Right cardiac atrium (tissue), 5 donors: ENCODE measurements around the gene DSCAML1. TPM values are rescaled to one million over a fixed set of nuclear protein-coding genes. Genes with fewer than 3 reads are reported as not detected.

Experiments
- ATAC-seq, 2 donors: fragments of 200-7000 bp; cut with Tn5 transposase; one replicate each; pipeline versions ENCODE4 v1.8.0 to v1.9.1; 2020; ENCODE audit warnings: moderate library complexity in 2 of 2, mild to moderate bottlenecking in 1 of 2
- DNase-seq, 3 donors: peaks; one replicate each; pipeline ENCODE4 v3.0.0-alpha.2; 2020
- H3K27ac ChIP-seq: one replicate; pipeline ENCODE4 v1.5.1; 2013; ENCODE audit warnings: mild to moderate bottlenecking, low read length, control low read depth, moderate library complexity
- H3K27me3 ChIP-seq: one replicate; pipeline ENCODE4 v1.6.1; 2013; ENCODE audit not compliant: control insufficient read depth, insufficient read depth
- H3K4me1 ChIP-seq: one replicate; pipeline ENCODE4 v1.6.1; 2013; ENCODE audit warnings: low read length; ENCODE audit not compliant: control insufficient read depth, insufficient read depth
- H3K4me3 ChIP-seq: one replicate; pipeline ENCODE4 v1.5.1; 2013; ENCODE audit warnings: low read length, control low read depth
- H3K9me3 ChIP-seq: one replicate; pipeline ENCODE4 v1.6.1; 2013; ENCODE audit warnings: low read length; ENCODE audit not compliant: control insufficient read depth
- WGBS: extraction: QIAGEN DNeasy Blood & Tissue Kit; methylation state at CpG from one replicate; pipeline ENCODE4 v1.1.7; 2013; 5-methylcytosine and 5-hydroxymethylcytosine counted together
- intact Hi-C, 4 donors: fragments of 100-400 bp; cut with DNase I; formaldehyde crosslinking; loops; one replicate each; pipeline versions ENCODE4 v1.11.0 to v1.14.0; 2022 to 2023
- polyA plus RNA-seq: library from polyadenylated mRNA; stranded (reverse); fragments of 200-250 nt; gene quantifications from one replicate; pipeline ENCODE4 v1.2.3, GENCODE V29; 2013
- total RNA-seq, 4 donors: library from RNA; stranded (reverse); fragmentation: NEBNext Ultra II Directional; extraction: Animal tissue kit (Norgen Biotek cat#: 25700); gene quantifications; one replicate each; pipeline ENCODE4 v1.2.1, GENCODE V29; 2021
- donor health status: healthy with polysubstance abuse.
- donor health status: DM: no; HTN: yes; CAD: no.
- donor health status: DM: no; HTN: no; CAD: no.
- donor health status: DM: no; HTN: yes; CAD: no; lungs with severe emphysema.
- donor health status: DM: yes; HTN: yes; CAD: no.

Gene DSCAML1
- total and polyA plus RNA-seq, 5 donors, result 0.45 to 1.4 (median 0.96) TPM

DNA sequence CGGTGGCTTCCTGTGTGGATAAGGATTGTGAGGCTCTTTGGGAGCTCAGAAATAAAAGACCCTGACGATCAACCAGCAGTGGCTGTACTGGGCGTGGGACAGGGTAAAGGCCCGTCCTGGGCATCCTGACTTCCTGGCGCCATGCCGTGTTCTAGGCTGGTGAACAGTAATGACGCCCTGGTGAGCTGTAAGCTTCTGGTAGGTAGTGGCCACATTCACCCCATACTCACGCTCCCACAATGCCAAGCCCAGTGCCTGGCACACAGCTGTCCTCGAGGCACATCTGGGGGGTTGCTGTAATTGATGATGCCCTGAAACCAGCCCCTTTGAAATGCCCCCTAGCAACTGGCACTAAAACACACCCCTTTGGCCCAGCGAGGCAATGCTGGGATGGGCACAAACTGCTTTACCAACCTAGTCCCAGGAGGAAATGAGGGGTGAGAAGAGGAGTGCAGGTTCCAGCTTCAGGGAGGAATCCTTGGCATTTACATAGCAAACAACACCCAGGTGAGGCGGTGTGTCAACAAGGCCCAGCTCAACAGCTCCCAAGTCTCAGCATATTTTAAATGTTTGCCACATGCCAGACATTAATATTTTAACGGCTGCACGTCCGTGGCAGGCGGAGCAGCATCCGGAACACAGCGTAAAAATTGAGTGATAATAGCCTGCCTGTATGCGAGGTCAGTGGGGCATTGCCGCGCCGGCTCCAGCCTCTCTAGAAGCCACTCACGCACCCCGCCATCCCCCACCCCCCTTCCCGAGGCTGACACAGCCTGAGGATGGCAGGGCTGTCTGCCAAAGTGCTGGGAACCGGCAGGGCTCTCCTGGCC is 79.3 kb downstream of the DSCAML1 start:
- H3K9me3 ChIP-seq, result no peaks in the 10 kb centered on the region
- ATAC-seq, result peak; percentile 64 to 66
- intact Hi-C loops, result no loop called here
- H3K27ac ChIP-seq, result no peak overlapping the region
- peak; percentile 29 to 83 (median 76) for DNase-seq
- no peaks in the 10 kb centered on the region for H3K27me3 ChIP-seq
- H3K4me1 ChIP-seq, result no peaks in the 10 kb centered on the region
- WGBS, result 66% methylated on average over 25 of the region's 25 CpGs
- H3K4me3 ChIP-seq, result no peak overlapping the region

DNA sequence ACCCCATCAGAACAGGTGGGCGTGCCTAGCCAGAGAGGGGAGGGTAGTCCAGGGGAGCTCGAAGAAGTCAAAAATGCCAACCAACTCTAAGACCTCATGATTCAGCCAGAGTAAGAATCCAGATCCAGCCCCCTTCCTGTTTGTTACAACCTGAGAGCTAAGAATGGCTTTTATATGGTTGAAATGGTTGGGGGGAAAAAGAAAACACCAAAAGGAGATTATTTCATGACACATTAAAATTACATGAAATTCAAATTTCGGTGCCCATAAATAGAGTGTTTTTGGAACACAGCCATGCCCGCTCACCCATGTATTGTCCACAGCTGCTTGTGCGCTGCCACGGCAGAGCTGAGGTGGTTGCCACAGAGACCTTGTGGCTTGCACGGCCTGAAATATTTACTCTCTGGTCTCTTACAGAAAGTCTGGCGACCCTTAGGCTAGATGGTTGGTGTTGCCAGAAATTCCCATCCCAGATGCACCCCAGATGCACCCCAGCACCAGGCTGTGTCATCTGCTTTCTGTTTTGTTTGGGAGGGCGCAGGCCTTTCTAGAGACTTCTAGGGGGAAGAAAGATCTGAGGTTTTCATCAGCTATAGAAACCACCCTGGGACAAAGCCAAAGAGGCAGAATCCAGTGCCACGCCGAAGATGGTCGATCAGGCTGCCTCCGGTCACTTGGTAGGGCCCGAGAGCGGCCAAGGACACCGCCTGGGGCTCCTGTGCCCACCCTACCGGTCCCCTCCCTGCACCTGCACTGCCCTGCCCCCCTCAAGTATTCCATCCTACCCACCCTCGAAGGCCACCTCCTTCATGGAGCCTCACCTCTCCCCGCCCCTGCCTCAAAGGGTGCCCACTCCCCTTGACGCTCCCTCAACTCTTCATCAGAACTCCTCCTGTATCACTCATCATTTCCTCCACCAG is 80.2 kb downstream of the DSCAML1 start:
- no peak overlapping the region for H3K27ac ChIP-seq
- intact Hi-C loops, result no loop called here
- H3K4me3 ChIP-seq, result no peak overlapping the region
- WGBS, result 90% methylated on average over 20 of the region's 20 CpGs
- H3K4me1 ChIP-seq, result no peaks in the 10 kb centered on the region
- H3K27me3 ChIP-seq, result no peaks in the 10 kb centered on the region
- ATAC-seq (peak in 1 of 2 donors; percentile 27), DNase-seq (no peak)
- no peaks in the 10 kb centered on the region for H3K9me3 ChIP-seq

DNA sequence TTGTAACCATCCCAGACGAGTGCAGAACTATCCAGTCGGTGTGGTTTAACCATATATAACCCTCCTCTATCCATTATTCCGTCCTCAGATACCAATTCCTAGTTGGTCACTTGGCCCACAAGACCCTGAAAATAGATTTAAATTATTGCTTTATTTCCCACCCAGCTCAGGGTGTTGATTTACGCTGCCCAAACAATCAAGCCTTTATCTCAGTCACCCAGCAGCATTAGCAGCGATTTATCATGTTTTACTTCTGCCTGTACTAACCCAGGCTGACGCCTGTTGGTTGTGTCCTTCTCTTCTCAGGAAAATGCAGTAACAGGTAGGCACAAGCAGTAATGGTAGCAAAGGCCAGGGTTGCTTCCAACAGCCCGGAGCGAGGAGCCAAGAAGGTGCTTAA is 81.2 kb downstream of the DSCAML1 start:
- ATAC-seq, result no peak
- intact Hi-C loops, result no loop called here
- no peaks in the 10 kb centered on the region for H3K27me3 ChIP-seq
- no peak for DNase-seq
- no peaks in the 10 kb centered on the region for H3K4me1 ChIP-seq
- H3K27ac ChIP-seq, result no peak overlapping the region
- no peaks in the 10 kb centered on the region for H3K9me3 ChIP-seq
- no peak overlapping the region for H3K4me3 ChIP-seq
- WGBS, result 55% methylated on average over 8 of the region's 8 CpGs

- DNase-seq (no peak), ATAC-seq (no peak)
- intact Hi-C loops, result no loop called here
- no peaks in the 10 kb centered on the region for H3K9me3 ChIP-seq
- no peaks in the 10 kb centered on the region for H3K4me1 ChIP-seq
- 94% methylated on average over 6 of the region's 6 CpGs for WGBS
- H3K27ac ChIP-seq, result no peak overlapping the region
- no peak overlapping the region for H3K4me3 ChIP-seq
- H3K27me3 ChIP-seq, result no peaks in the 10 kb centered on the region
These were observed 83.5 kb downstream of the DSCAML1 start for GRCh38 chr11:117713538-117713991.

- no peaks in the 10 kb centered on the region for H3K4me1 ChIP-seq
- no peak for ATAC-seq
- no peaks in the 10 kb centered on the region for H3K27me3 ChIP-seq
- no peak for DNase-seq
- intact Hi-C loops, result no loop called here
- H3K27ac ChIP-seq, result no peak overlapping the region
- H3K4me3 ChIP-seq, result no peak overlapping the region
- 95% methylated on average over 13 of the region's 13 CpGs for WGBS
- H3K9me3 ChIP-seq, result no peaks in the 10 kb centered on the region
These were observed 84.5 kb downstream of the DSCAML1 start for GRCh38 chr11:117712530-117712929.

DNA sequence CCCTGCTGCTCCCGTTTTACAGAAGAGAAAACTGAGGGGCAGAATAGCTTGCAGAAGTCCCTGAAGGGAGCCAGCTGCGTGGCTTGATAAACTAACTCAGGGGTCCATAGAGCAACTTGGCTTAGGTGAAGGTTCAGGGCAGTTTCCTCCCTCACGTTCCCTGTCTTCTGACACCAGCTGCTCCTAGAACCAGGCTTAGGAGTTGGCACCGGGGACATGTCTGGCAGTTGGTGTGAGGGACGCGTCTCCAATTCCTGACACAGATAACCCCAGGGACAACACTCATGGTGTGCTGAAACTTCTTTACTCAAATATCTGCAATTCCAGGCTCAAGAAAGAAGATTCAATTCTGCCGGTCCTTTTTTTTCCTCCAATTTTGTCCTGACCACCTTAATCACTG is 85.7 kb downstream of the DSCAML1 start:
- peak in 1 of 2 donors; percentile 44 for ATAC-seq
- intact Hi-C loops, result no loop called here
- WGBS, result 55% methylated on average over 7 of the region's 7 CpGs
- no peak for DNase-seq
- no peaks in the 10 kb centered on the region for H3K4me1 ChIP-seq
- no peak overlapping the region for H3K27ac ChIP-seq
- no peak overlapping the region for H3K4me3 ChIP-seq
- no peaks in the 10 kb centered on the region for H3K27me3 ChIP-seq
- no peaks in the 10 kb centered on the region for H3K9me3 ChIP-seq

GRCh38 chr11:117710211-117710610 is 86.8 kb downstream of the DSCAML1 start:
- DNase-seq (no peak), ATAC-seq (no peak)
- H3K27me3 ChIP-seq, result no peaks in the 10 kb centered on the region
- WGBS, result 87% methylated on average over 4 of the region's 4 CpGs
- intact Hi-C loops, result no loop called here
- H3K4me1 ChIP-seq, result peaks cover 3% of the 10 kb centered on the region
- no peak overlapping the region for H3K4me3 ChIP-seq
- no peak overlapping the region for H3K27ac ChIP-seq
- H3K9me3 ChIP-seq, result no peaks in the 10 kb centered on the region

GRCh38 chr11:117706322-117706814 is 90.6 kb downstream of the DSCAML1 start:
- 85% methylated on average over 12 of the region's 12 CpGs for WGBS
- no peak overlapping the region for H3K27ac ChIP-seq
- intact Hi-C loops, result no loop called here
- H3K4me3 ChIP-seq, result no peak overlapping the region
- DNase-seq, result no peak
- no peak for ATAC-seq
- peaks cover 3% of the 10 kb centered on the region for H3K4me1 ChIP-seq
- no peaks in the 10 kb centered on the region for H3K9me3 ChIP-seq
- no peaks in the 10 kb centered on the region for H3K27me3 ChIP-seq

DNA sequence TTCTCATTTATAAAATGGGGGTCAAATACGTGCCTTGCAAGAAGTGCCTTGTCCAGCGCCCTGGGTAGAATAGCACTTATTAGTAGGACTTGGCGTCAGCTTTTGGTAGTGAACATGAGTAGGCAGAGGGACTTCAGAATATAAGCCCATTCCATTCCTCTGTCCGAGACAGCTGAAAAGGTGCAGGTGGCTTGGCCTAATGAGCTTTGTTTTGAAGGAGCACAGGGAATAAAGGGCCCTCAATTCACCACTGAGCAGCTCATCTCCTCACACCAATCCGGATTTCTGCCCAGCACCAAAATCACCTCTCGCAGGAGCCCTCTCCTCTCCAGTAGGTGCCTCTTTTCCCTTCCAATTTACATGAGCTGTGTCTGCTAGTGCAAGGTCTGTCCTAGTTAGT is 91.2 kb downstream of the DSCAML1 start:
- Histone ChIP-seq H3K27ac (no peak overlapping the region), H3K4me1 (peaks cover 3% of the 10 kb centered on the region), H3K4me3 (no peak overlapping the region), H3K9me3 (no peaks in the 10 kb centered on the region), H3K27me3 (no peaks in the 10 kb centered on the region)
- ATAC-seq (no peak), DNase-seq (no peak)
- WGBS, result 93% methylated on average over 6 of the region's 6 CpGs
- intact Hi-C loops, result no loop called here

DNA sequence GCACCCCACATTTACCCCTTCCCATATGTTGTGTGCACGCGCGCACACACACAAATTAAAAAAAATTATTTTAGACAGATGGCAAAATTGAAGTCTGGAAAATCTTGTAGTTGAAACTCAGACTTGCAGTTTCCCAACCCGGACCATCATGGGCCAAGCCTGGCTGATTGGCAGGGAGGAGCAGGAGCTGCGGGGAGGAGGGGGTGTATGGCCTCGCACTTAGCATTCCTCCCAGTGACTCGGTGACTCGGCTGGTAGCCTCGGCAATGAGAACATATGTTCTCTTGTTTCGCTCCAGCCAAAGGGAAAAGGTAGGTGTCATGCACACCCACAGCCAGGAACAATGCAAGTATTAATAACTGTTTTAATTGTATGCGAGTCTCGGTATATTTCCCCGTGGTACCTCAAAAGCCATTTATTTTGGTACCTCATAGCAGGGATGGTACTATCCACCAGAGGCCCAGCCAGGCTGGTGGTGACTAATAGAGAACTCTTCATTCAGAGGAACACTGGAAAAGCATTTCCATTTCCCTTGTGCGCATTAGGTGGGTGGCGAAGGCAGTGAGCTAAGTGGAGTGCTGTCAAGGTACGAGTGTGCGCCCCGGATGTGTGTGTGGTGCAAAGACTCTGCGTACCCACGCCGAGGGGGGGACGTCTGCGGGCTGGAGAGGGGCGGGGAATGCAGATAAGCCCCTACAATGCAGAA is 92.5 kb downstream of the DSCAML1 start:
- WGBS, result 61% methylated on average over 24 of the region's 24 CpGs
- Histone ChIP-seq H3K4me3 (no peak overlapping the region), H3K9me3 (no peaks in the 10 kb centered on the region), H3K4me1 (peaks cover 3% of the 10 kb centered on the region), H3K27ac (peak overlapping the region; percentile 15), H3K27me3 (no peaks in the 10 kb centered on the region)
- no peak for DNase-seq
- peak in 1 of 2 donors; percentile 56 for ATAC-seq
- intact Hi-C loops, result no loop called here
